ENCODE results near the gene ZNF74.

DNA sequence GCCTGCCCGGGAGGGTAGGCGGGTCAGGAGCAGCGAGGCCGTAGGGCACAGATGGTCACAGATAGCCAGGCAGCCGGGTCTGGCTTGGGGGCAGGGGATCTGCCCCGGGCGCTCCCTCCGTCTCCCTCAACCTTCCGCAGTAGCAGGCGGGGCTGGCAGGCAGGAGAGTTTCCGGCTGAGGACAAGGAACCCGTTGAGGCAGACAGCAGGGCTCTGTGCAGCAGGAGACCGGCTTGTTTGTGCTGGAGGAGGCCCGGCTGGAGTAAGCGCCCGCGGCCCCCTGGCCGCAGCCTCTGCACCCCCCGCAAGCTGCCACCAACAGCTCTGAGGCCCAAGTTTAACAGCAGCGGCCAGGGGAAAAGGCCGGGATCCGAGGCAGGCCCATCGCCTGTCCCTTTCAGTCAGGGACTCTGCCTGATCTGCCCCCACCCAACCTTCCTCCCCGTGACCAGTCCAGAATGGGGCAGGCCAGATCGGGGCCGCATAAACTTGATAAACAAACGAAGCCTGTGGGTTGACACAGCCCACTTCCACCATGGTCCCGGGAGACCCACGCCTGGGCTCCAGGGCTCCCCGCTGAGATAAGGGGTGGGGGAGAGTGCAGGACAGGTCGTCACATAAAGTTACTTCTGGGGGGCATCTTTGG is 30.1 kb downstream of the ZNF74 start:
- TF ChIP-seq, protein P1, sequence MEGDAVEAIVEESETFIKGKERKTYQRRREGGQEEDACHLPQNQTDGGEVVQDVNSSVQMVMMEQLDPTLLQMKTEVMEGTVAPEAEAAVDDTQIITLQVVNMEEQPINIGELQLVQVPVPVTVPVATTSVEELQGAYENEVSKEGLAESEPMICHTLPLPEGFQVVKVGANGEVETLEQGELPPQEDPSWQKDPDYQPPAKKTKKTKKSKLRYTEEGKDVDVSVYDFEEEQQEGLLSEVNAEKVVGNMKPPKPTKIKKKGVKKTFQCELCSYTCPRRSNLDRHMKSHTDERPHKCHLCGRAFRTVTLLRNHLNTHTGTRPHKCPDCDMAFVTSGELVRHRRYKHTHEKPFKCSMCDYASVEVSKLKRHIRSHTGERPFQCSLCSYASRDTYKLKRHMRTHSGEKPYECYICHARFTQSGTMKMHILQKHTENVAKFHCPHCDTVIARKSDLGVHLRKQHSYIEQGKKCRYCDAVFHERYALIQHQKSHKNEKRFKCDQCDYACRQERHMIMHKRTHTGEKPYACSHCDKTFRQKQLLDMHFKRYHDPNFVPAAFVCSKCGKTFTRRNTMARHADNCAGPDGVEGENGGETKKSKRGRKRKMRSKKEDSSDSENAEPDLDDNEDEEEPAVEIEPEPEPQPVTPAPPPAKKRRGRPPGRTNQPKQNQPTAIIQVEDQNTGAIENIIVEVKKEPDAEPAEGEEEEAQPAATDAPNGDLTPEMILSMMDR (conservative IDR thresholded peaks at IDR 0.05 in 1 of 2, IDR thresholded peaks at IDR 0.05 in 1 of 2; ENCODE audit: low read depth in 1 of 2, low read length in 2 of 2): no peak
- no peak for TF ChIP-seq EZH2 (IDR thresholded peaks at IDR 0.05; ENCODE audit: low read length, missing control alignments)

Measured in fibroblast of lung (primary cell).